IgD-negative memory B cell (primary cell): ENCODE data around the gene SMIM41. TPM values are rescaled to one million over a fixed set of nuclear protein-coding genes. Genes with fewer than 3 reads are reported as not detected.
"Not testable (repeated sequence)": the region's sequence is repeated elsewhere in the genome, so short reads cannot be mapped to it uniquely, and the experiment has no call there.

ENCODE experiments used
- H3K27ac Mint-ChIP-seq, 3 donors: one replicate each; pipeline ENCODE4 v1.8.0; 2020 to 2022; ENCODE audit warnings: mild to moderate bottlenecking in 3 of 3, mixed read lengths in 3 of 3, moderate library complexity in 1 of 3
- H3K27me3 Mint-ChIP-seq: one replicate; pipeline ENCODE4 v1.8.0; 2021; ENCODE audit warnings: mixed read lengths
- H3K36me3 Mint-ChIP-seq: one replicate; pipeline ENCODE4 v1.8.0; 2020; ENCODE audit warnings: mild to moderate bottlenecking, mixed read lengths
- H3K4me1 Mint-ChIP-seq, 3 donors: one replicate each; pipeline ENCODE4 v1.8.0; 2020 to 2022; ENCODE audit warnings: mixed read lengths in 3 of 3, mild to moderate bottlenecking in 1 of 3
- H3K4me3 Mint-ChIP-seq, 4 donors: one replicate each; pipeline ENCODE4 v1.8.0; 2020 to 2022; ENCODE audit warnings: mild to moderate bottlenecking in 4 of 4, mixed read lengths in 4 of 4, moderate library complexity in 3 of 4
- H3K9me3 Mint-ChIP-seq, 3 donors: one replicate each; pipeline ENCODE4 v1.8.0; 2020 to 2021; ENCODE audit warnings: mixed read lengths in 3 of 3, mild to moderate bottlenecking in 1 of 3
- polyA plus RNA-seq: library from polyadenylated mRNA; unstranded; fragments of 300-500 nt; fragmentation: Illumina TruSeq; gene quantifications from one replicate; pipeline ENCODE4 v1.2.3, GENCODE V29; 2021

Gene SMIM41
- polyA plus RNA-seq, 1 donor from 2014 or later, result not detected

DNA sequence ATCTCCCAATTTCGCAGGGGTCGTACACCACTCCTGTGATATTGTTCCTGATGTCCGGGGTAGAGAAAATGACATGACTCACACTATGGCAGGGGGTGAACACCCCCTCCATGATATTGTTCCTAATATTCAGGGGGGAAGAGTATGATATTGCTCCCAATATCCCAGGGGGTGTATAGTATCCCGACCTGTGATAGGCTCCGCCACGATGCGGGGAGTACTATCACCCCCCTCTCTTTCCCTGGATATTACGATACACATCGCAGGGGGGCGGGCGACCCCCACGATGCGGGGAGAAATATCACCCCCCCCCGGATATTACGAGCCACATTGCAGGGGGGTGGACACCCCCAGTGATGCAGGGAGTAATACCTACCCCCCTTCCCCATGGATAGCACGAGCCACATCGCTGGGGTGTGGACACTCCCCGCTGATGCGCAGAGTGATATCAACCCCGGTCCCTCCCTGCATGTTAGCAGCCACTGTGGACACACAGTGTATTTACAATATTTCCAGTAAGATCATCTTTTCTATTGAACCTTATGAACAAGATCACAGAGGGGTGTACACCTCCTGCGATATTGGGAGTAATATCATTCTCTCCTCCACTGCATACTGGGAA is 17.7 kb downstream of the SMIM41 start:
- no peaks in the 10 kb centered on the region for H3K4me1 Mint-ChIP-seq
- no peak overlapping the region for H3K4me3 Mint-ChIP-seq
- H3K36me3 Mint-ChIP-seq, result no peaks in the 10 kb centered on the region
- no peak overlapping the region for H3K27ac Mint-ChIP-seq
- H3K27me3 Mint-ChIP-seq, result peaks cover 17% of the 10 kb centered on the region
- H3K9me3 Mint-ChIP-seq, result no peaks in the 10 kb centered on the region

DNA sequence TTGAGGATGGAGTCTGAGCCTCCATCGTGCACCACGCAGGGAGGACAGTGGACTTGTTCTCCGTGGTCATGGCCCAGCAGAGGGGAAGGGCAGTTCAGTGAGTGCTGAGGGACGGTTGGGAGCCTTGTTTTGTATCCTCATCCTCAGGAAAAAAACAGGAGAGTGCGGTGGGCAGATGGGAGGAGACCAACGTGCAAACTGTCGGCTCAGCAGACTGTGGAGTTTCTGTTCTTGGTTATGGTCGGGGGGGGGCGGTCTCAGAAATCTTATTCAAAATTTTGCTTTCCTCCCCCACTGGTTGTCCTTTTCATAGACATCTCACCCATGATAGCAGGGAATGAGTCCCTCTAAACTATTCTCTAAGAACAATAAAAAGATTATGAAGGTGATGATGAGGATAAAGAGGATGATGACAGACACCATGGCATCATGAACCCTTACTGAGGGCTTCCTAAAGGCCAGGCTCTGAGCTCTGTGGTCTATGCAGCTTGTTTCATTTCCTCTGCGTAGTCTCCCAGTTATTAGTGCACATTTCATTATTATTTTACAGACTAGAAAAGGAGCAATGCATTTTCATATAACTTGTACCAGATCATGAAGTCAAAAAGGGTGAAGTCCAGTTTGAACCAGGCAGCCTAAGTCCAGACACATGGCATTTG is 25.1 kb downstream of the SMIM41 start:
- Mint-ChIP-seq H3K27me3 (peaks cover 12% of the 10 kb centered on the region), H3K4me1 (peaks cover 10 to 13% (median 10%) of the 10 kb centered on the region in 3 donors), H3K27ac (peak overlapping the region in 2 of 3 donors; percentile 38 to 46), H3K4me3 (peak overlapping the region in 3 of 4 donors; percentile 49 to 69 (median 65))
- not testable (repeated sequence) for H3K9me3 Mint-ChIP-seq, H3K36me3 Mint-ChIP-seq

DNA sequence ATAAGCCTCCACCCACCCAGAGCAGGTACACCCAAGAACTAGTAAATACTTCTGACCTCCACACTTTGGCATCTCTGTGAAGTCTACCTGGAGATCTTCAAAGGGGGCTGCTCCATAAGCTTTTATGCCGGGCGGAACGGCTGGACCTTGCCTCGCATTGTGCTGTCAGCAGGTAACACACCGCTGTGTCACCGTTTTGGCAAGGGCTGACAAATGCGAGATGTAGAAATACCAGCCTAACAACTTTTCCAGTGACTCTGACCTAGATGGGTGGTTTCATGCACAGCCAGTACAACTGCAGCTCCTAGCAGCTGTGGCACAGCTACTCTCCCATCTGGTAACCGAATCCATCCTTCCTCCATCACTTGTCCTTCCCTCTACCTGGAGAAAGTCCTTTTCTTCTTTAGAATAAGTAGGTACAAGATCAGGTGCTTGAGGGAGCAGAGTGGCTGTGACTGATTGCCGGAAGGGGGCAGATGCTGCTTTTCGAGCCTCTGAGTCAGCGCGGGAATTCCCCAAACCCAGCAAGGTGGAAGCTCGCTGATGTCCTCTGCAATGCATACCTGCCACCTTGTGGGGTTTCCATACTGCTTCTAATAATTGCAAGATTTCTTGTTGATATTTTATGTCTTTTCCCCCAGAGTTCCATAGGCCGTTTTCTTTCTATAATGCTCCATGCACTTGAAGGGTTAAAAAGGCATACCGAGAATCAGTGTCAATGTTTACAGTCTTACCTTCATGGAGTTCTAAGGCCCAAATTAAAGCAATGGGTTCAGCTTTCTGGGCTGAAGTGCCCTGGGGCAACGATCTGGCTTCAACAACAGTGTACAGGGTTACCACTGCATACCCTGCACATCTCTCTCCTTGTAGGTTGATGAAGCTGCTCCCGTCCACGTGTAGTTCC is 37.0 kb downstream of the SMIM41 start:
- H3K36me3 Mint-ChIP-seq, H3K27me3 Mint-ChIP-seq, H3K9me3 Mint-ChIP-seq, H3K4me3 Mint-ChIP-seq: not testable (repeated sequence)
- H3K4me1 Mint-ChIP-seq, result peaks cover 17 to 35% (median 30%) of the 10 kb centered on the region in 3 donors
- H3K27ac Mint-ChIP-seq, result peak overlapping the region in 2 of 3 donors; percentile 27 to 87

DNA sequence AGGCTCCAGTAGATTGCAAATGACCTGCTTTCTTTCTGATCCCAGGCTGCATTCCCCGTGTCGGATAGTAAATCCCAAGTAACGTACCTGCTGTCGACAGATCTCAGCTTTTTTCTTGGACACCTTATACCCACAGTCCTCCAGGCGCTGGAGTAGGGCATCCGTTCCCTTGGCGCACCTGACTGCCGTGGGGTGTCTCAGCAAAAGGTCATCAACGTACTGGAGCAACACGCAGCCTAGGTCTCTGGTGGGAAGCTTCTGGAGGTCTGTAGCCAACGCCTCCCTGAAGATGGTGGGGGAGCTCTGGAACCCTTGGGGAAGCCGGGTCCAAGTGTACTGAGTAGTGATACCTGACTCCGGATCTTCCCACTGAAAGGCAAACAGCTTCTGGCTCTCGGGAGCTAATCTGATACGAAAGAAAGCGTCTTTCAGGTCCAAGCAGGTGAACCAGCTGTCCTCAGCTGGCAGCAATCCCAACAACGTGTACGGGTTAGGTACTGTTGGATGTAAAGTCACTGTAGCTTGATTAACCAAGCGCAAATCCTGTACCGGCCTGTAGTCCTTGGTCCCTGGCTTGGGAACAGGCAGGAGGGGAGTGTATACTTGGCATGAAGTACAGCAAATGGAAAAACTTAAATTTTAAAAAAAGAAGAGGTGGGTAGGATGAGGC is 38.4 kb downstream of the SMIM41 start:
- not testable (repeated sequence) for H3K36me3 Mint-ChIP-seq, H3K9me3 Mint-ChIP-seq, H3K27me3 Mint-ChIP-seq
- Mint-ChIP-seq H3K4me1 (peaks cover 20 to 37% (median 30%) of the 10 kb centered on the region in 3 donors), H3K4me3 (peak overlapping the region in 3 of 4 donors; percentile 2 to 67 (median 40)), H3K27ac (peak overlapping the region; percentile 70 to 84 (median 72))

DNA sequence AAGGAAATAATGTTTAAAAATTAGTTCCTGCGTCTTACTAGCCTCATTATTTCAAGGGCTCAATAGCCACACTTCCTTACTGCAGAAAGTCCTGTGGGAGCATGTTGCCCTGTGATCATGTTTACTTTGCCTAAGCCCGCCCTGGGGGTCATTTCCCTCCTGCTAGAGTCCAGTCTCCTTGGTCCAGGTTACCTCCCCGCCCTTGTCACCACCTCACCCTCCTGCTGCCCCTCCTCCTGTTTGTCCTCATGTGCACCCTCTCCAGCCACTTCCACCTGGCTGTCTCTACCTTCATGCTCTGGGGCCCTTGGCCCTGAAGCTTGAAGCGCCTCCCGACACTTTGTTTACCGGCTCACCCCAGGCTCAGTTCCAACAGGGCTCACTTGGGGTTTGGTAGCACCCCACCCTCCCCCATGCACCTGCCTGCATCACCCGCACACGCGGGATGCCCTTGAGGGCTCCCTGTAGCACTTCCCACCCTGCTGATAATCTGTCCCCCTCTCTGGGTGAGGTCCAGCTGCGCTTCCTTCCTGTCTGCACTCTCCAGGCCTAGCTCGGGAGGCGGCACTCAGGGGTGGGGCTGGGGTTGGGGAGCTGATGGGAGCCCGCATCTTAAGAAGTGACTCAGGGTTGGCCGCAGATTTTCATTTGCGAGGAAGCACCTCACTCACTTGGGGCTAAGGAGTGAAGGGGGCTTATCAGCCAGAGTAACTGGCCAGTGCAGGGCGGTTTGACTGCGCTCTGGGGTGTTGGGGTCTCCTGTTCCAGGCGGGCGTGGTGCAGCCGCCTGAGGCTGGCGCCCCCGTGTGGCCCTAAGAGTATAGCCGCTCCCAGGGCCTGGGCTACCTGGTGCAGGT is 40.1 kb downstream of the SMIM41 start:
- Mint-ChIP-seq H3K4me3 (peak overlapping the region in 3 of 4 donors; percentile 55 to 73 (median 67)), H3K27me3 (peaks cover 4% of the 10 kb centered on the region), H3K9me3 (no peaks in the 10 kb centered on the region), H3K36me3 (no peaks in the 10 kb centered on the region), H3K27ac (peak overlapping the region; percentile 68 to 87 (median 87)), H3K4me1 (peaks cover 20 to 37% (median 30%) of the 10 kb centered on the region in 3 donors)

DNA sequence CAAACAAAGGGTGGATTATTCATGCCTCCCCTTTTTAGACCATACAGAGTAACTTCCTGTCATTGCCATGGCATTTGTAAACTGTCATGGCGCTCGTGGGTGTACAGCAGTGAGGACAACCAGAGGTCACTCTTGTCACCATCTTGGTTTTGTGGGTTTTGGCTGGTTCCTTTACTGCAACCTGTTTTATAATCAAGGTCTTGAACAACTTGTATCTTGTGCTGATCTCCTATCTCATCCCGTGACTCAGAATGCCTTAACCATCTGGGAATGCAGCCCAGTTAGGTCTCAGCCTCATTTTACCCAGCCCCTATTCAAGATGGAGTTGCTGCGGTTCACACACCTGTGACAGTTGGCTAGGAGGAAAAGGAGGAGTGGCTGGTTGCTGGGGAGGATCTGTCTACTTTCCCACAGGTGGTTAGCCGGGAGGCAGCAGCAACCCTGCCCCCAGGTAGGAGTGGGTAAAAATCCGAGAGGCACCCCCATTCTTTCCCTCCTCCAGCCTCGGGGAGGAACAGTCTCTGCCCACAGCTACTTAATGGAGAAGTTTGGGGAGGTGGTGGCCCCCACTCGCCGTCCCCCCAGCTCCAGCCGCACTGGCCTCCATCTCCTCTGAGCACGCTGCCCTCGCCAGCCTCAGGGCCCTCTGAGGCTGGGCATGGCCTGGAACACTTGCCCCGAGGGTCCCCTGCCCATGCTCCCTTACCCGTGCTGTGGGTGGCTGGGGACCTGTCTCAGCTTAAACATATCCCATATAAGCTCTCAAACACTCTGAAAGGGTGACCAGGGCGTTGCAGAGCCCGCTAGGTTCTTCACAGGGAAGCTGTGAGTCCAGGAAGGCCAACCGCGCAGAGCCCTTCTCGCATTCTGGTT is 41.7 kb downstream of the SMIM41 start:
- Mint-ChIP-seq H3K36me3 (no peaks in the 10 kb centered on the region), H3K27me3 (peaks cover 9% of the 10 kb centered on the region), H3K4me3 (peak overlapping the region in 2 of 4 donors; percentile 7 to 57), H3K27ac (peak overlapping the region; percentile 47 to 87 (median 79)), H3K4me1 (peaks cover 20 to 37% (median 30%) of the 10 kb centered on the region in 3 donors), H3K9me3 (no peaks in the 10 kb centered on the region)

DNA sequence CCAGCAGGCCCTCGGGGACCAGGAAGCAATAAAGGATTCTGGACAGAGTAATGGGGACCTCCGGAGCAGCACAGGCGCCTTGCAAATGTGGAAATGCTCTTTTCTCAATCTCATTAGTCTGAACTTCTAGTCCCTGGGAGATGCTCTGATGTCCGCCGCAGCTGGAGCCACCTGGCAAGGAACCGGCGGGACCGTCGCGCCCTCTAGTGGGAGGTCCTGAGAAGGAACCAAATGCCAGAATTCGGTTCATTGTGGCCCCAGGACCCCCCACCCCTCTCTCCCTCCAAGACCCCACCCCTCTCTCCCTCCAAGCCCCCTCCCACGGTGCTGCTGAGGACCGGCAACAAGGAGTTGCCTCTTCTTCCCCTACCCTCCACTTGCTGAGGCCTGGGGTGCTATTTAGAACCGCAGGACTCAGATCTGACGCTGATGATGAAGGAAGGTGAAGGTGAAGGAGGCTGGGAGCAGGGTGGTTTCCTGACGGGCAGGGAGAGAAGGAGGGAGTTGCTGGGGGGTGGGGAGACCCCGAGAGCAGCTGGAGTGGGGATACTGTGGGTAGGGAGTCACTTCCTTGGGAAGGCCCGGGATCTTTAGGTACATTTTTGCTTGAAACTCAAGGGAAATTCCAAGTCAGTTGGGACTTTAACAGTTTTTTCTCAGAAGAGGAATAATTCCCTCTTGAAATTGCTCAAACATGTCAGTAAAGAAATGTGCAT is 42.5 kb downstream of the SMIM41 start:
- H3K27me3 Mint-ChIP-seq, result peaks cover 13% of the 10 kb centered on the region
- H3K9me3 Mint-ChIP-seq, result no peaks in the 10 kb centered on the region
- H3K4me3 Mint-ChIP-seq, result peak overlapping the region in 2 of 4 donors; percentile 7 to 57
- H3K27ac Mint-ChIP-seq, result peak overlapping the region; percentile 47 to 79 (median 74)
- no peaks in the 10 kb centered on the region for H3K36me3 Mint-ChIP-seq
- H3K4me1 Mint-ChIP-seq, result peaks cover 14 to 30% (median 24%) of the 10 kb centered on the region in 3 donors

DNA sequence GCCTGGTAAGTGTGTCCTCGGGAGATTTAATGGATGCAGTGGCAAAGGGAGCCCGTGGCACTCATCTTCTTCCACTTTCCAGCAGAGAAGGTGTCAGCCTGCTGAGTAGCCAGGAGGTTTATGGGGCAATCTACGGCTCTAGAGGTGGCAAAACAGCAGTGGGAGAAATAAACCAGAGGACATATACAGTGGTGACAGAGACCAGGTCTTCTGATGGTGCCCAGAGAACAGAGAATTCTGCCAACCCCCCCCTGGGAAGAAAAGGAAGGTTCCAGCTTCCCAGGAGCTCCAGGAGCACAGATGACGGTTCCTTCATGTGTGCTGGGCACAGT is 43.0 kb downstream of the SMIM41 start:
- Mint-ChIP-seq H3K4me3 (no peak overlapping the region), H3K27me3 (peaks cover 14% of the 10 kb centered on the region), H3K4me1 (peaks cover 14 to 29% (median 21%) of the 10 kb centered on the region in 3 donors), H3K36me3 (no peaks in the 10 kb centered on the region), H3K27ac (peak overlapping the region in 1 of 3 donors; percentile 74), H3K9me3 (no peaks in the 10 kb centered on the region)

DNA sequence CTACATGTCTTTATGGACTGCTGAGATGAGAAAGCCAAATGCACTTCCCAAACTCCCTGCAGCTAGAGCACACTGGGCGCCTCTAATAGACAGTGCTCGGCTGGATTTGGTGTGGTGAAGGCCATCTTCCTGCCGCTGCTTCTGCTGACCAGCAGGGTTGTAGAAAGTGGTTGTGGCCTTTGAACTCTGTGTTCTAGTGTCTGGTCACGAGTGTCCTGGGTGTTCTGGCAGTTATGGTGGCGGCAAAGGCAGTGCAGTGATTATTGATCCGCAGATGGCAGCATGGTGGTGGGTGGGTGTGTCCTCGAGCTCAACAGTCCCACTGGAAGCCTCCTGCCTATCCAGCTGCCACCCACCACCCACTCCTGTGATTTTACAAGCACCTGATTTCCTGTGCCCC is 43.4 kb downstream of the SMIM41 start:
- H3K4me3 Mint-ChIP-seq, result no peak overlapping the region
- H3K36me3 Mint-ChIP-seq, result no peaks in the 10 kb centered on the region
- H3K27ac Mint-ChIP-seq, result no peak overlapping the region
- H3K27me3 Mint-ChIP-seq, result peaks cover 14% of the 10 kb centered on the region
- peaks cover 14 to 25% (median 17%) of the 10 kb centered on the region in 3 donors for H3K4me1 Mint-ChIP-seq
- no peaks in the 10 kb centered on the region for H3K9me3 Mint-ChIP-seq

DNA sequence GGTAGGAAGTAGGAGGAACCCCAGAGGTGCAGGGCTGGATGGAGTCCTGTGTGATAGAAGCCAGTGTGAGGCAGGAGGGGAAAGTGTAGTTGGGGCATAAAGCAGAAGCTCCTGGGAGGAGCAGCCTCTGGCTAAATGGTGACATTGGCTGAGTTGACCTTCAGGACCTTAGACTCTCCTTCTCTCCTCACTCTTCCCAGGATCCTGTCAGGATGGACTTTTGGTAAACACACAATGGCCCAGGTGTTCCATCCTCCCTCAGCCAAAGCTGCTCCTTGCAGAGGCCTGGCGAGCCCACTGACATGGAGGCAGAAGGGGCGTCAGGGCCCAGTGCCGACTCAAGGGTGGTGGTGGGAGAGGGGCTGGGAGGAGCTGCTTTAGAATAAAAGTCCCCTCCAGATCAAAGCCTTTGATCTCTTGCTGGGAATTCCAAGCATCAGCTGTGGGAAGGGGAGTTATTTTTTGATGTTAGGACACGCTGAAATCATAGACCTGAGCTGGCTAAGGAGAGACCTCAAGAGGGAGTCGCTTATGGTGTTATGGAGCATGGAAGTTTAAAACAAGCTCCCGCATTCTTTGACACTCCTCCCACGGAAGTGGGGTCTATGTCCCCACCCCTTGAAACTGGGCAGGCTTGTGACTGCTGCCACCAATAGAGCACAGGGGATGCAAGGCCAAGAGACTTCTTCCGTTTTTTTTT is 44.1 kb downstream of the SMIM41 start:
- H3K27me3 Mint-ChIP-seq, result peaks cover 17% of the 10 kb centered on the region
- H3K4me3 Mint-ChIP-seq, result peak overlapping the region in 1 of 4 donors; percentile 22
- H3K4me1 Mint-ChIP-seq, result peaks cover 9 to 17% (median 10%) of the 10 kb centered on the region in 3 donors
- peak overlapping the region in 1 of 3 donors; percentile 57 for H3K27ac Mint-ChIP-seq
- H3K9me3 Mint-ChIP-seq, result no peaks in the 10 kb centered on the region
- no peaks in the 10 kb centered on the region for H3K36me3 Mint-ChIP-seq

DNA sequence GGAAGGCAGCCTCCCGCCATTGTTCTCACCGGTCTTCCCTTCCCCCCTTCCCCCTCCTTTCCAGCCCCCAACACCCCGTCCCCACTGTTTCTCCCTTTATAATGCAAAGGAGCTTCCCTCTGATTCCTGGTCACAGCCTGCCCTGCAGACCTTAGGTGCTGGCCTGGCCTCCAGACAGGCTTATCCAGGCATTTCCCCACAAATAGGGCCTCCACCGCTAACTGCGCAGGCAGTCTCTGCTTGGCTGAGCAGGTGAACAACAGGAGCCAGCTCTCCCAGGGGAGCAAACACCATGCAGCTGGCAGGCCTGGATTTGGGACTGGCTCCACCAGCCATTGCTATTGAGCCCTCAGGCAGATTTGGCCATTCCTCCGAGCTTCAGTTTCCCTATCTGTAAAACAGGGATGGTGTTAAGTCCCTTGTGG is 46.0 kb downstream of the SMIM41 start:
- no peaks in the 10 kb centered on the region for H3K36me3 Mint-ChIP-seq
- H3K27me3 Mint-ChIP-seq, result peaks cover 19% of the 10 kb centered on the region
- peaks cover 0 to 3% (median 2%) of the 10 kb centered on the region in 3 donors for H3K4me1 Mint-ChIP-seq
- H3K9me3 Mint-ChIP-seq, result no peaks in the 10 kb centered on the region
- no peak overlapping the region for H3K27ac Mint-ChIP-seq
- H3K4me3 Mint-ChIP-seq, result no peak overlapping the region

DNA sequence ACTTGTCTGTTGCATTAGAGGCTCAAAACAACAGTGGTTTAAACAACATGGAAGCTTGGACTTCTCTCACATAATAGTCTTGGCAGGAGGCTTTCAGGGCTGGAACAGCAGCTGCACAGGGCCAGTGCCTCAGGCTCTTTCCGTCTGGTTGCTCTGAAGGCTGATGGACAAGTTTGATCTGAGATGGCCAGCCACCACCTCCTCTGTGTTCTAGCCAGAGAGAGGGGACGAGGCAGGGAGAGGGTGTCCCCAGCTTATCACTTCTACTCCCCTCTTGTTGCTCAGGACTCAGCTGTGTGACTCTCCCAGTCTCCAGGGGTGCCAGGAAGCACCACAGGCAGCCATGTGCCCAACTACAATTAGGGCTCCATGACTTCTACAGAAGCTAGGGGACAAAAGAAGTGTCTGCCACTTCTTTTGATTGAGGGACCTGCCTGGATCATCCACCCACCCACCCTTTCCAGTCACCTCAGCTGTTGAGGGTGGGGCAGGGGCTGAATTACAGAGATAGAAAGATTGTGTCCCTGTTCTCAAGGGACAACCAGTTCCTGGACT is 46.6 kb downstream of the SMIM41 start:
- no peak overlapping the region for H3K27ac Mint-ChIP-seq
- H3K27me3 Mint-ChIP-seq, result peaks cover 19% of the 10 kb centered on the region
- no peaks in the 10 kb centered on the region for H3K36me3 Mint-ChIP-seq
- no peaks in the 10 kb centered on the region for H3K9me3 Mint-ChIP-seq
- no peak overlapping the region for H3K4me3 Mint-ChIP-seq
- peaks cover 0 to 3% (median 2%) of the 10 kb centered on the region in 3 donors for H3K4me1 Mint-ChIP-seq
